ENCODE data around the gene EXOC6.
A peak's percentile ranks its signal among the peaks of the same experiment; 100 is the strongest.

Gene EXOC6

DNA sequence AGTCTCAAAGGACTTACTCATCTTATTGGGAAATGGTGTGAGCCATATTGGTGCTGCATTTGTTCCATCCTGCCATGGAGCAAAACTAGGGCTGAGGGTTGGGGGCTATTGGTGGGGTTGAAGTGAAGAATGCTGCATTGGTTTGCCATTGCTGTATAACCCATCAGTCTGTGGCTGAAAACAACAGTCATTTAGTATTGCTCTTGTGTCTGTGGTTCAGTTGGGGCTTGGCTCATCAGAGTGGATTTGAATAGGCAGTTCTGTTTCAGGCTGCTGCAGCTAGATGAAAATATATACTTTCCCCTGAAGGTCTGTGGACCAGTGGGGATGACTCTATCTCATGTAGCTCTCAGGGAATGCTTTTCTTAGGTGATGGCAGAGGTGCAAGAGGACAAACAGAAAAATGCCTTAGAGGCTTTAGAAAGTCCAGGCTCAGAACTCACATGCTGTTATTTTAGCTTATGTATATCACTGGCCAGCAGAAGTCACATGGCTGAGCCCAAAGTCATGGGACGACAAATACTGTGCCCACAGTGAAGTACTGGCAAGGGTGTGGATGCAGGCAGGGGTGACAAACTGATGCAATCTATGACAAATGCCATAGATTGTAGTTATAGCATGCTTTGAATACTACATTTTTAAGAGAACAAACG lies 15.2 kb upstream of the EXOC6 start:
- no peak for DNase-seq (ENCODE audit: low spot score)

DNA sequence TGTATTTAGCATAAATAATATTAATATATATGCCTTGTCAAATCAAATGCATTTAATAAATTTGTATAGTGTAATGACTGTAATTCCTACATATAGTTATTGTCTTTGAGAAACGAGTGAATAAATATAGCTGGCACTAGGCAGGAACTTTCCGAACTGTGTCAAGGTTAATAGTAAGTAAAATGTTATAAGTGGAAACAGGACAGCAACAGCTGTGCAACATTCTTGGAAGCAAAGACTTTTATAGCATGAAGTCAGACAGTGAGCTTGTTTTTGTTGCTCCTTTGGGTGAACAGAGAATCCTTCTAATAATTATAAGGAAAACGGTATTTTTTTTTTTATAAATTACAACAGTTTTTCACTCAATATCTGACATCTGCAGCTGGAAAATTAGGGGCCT lies 14.0 kb upstream of the EXOC6 start:
- no peak for DNase-seq (ENCODE audit: low spot score)

- peak; percentile 34 for DNase-seq (ENCODE audit: low spot score)
Measured at GRCh38 chr10:92834986-92835385, 13.3 kb upstream of the EXOC6 start.

- DNase-seq (ENCODE audit: low spot score) = no peak
Measured at GRCh38 chr10:92837456-92837855, 10.9 kb upstream of the EXOC6 start.

GRCh38 chr10:92839191-92840085 lies 8.9 kb upstream of the EXOC6 start:
- no peak for DNase-seq (ENCODE audit: low spot score)

DNA sequence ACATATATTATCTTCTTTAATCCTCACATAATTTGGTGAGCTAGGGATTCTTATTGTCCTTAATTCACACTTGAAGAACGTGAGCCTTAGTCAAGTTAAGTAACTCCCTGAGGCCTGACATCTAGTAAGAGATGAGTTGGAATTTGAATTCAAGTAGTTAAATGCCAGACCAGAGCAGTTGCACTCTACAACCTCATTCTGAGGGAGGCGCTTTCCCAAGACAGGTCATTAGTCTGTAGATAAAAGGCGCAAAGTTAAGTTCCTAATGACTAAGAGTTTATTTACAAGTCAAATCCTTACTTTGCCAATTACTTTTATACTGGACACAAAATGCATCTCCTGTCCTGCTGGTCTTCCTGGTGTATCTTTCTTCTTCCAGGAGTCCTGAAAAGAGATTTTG lies 3.6 kb upstream of the EXOC6 start:
- no peak for DNase-seq (ENCODE audit: low spot score)

DNA sequence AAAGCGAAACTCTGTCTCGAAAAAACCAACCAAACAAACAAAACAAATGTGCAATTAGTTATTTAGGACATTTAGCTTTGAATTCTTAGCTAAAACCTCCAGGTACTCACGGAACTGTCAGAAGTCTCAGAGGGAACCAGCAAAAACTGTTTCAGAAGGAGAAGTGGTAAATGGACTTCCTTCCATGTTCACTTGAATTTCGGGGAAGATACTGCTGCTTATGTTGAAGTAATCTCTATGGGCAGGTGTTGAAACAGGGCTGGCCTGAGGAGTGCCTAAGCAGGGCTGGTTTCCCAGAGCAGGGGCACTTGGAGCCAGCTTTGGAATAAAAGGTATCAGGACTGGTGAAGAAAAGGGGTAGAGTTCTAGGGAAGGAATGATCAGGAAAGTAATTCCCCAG lies 2.4 kb upstream of the EXOC6 start:
- no peak for DNase-seq (ENCODE audit: low spot score)

DNA sequence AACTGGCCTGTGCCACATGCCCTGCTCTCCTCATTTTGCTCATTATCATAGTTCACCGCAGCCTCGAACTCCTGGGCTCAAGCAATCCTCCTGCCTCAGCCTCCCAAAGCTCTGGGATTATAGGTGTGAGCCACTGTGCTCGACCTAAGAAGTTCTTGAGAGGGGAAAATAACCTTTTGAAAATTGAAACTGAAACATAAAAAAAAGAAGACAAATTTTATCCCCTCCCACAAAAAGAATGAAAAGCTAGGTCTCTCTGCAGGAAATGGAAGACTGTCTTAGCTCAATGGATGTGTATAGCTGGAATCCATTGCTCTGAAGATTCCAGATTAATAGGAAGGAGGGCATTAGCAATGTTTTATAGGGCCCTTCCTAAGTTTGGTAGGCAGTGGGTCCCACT lies 2.0 kb upstream of the EXOC6 start:
- no peak for DNase-seq (ENCODE audit: low spot score)

GRCh38 chr10:92846854-92847201 lies 1.5 kb upstream of the EXOC6 start:
- no peak for DNase-seq (ENCODE audit: low spot score)

GRCh38 chr10:92847202-92847864 lies 987 bp upstream of the EXOC6 start:
- DNase-seq (ENCODE audit: low spot score) = no peak

- DNase-seq (ENCODE audit: low spot score) = peak; percentile 12
Measured at GRCh38 chr10:92848037-92848440, 281 bp upstream of the EXOC6 start.

- no peak for DNase-seq (ENCODE audit: low spot score)
Measured at GRCh38 chr10:92849234-92849525, 860 bp downstream of the EXOC6 start.

GRCh38 chr10:92849576-92850090 lies 1.3 kb downstream of the EXOC6 start:
- no peak for DNase-seq (ENCODE audit: low spot score)

DNA sequence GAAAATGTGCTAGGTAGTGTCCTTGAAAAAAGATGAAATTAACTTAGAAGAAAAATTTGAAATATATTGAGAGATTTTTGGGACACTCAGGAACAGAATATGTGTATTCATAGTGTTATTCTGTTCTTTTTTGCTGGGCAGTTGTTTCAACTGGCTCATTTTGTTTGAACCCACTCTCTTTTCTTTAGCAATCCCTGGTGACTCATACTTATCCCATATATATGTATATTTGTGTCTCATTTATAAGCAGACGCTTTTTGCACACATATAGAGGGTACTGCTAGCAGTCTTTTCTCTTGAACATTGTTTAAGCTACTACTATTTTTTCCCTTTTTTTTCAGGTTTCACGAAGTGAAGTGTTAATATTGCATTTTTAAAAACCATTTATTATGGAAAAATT lies 1.9 kb downstream of the EXOC6 start:
- DNase-seq (ENCODE audit: low spot score) = no peak

GRCh38 chr10:92851003-92851402 lies 2.7 kb downstream of the EXOC6 start:
- DNase-seq (ENCODE audit: low spot score) = no peak

GRCh38 chr10:92855560-92855959 lies 7.2 kb downstream of the EXOC6 start:
- no peak for DNase-seq (ENCODE audit: low spot score)

DNA sequence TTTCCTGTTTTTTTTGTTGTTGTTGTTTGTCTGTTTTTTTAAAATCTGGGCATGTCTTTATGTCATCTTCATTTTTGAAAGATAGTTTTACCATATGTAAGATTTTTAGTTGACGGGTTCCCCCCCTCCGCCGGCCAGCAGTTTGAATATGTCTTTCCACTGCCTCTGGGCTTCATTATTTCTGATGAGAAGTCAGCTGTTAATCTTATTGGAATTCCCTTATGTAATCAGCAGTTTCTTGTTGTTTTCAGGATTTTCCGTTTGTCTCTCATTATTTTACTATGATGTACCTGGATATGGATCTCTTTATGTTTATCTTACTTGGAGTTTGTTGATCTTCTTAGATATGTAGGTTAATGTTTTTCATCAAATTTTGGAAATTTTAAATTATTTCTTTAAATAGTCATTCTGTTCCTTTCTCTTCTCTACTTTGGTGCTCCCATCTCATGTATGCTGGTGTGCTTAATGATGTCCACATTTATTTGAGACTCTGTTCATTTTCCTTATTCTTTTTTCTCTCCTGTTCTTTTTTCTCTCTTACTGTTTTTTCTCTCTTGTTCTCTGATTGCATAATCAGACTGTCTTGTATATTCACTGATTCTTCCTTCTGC lies 9.7 kb downstream of the EXOC6 start:
- DNase-seq (ENCODE audit: low spot score) = no peak

DNA sequence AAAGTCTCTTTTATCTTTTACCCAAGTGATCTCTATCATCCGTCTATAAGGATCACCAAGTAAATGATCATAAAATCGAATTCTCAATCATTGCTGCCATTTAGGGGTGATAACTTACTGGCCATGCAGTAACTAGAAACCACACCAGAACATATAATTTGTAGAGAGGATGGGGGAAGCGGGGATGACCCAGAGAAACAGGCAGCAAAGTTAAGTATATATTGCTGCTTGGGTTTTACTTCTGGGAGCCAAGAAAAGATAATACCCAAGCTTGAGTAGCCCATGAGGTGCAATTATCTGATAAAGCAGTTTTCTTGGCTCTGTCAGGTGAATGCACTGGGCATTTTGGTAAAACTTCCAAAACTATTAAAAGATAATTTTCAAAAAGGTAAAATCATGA lies 18.9 kb downstream of the EXOC6 start:
- no peak for DNase-seq (ENCODE audit: low spot score)

GRCh38 chr10:92868036-92868435 lies 19.7 kb downstream of the EXOC6 start:
- no peak for DNase-seq (ENCODE audit: low spot score)

DNA sequence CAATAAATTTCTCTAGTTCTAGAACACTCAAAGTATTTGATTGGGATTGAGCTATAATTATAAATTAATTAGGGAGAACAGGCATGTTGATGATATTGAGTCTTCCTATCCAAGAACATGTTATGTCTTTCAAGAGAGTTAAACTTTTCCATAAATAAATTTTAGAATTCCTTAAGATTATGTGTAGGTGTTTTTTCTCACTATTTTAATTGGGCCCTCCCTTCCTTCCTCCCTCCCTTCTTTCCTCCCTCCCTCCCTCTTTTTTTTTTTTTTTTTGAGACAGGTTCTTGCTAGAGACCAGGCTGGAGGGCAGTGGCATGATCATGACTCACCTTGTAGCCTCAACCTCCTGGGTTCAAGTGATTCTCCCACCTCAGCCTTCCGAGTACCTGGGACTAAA lies 20.2 kb downstream of the EXOC6 start:
- DNase-seq (ENCODE audit: low spot score) = no peak

DNA sequence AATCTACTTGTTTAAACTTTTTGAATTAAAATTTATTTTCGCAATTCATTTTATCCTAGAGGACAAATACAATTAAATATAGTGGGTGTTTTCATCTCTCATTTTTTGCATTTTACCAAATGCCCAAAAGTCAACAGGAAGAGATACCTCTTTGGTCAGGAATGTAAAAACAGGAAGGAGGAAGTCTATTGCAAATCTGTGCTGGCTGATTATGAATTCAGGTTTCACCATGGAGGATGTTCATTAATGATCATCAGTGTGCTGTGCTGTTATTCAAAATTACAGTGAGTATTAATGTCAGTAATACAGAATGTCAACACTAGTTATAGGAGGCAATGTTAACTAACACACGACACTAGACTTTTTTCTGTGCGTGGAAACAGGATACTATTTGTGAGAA lies 24.7 kb downstream of the EXOC6 start:
- no peak for DNase-seq (ENCODE audit: low spot score)

GRCh38 chr10:92876509-92877036 lies 28.3 kb downstream of the EXOC6 start:
- no peak for DNase-seq (ENCODE audit: low spot score)

Measured in AG08396 (cell line).